Erythroblast (primary cell): ENCODE measurements around the gene HSF4.

Experiments used
- GATA1 ChIP-seq: IDR thresholded peaks from 2 replicates; pipeline ENCODE4 v1.6.1; 2011; ENCODE audit warnings: low read depth, mild to moderate bottlenecking, control low read depth, low read length, moderate library complexity
- POLR2A ChIP-seq: IDR thresholded peaks from 2 replicates; pipeline ENCODE4 v1.6.1; 2011; ENCODE audit warnings: mild to moderate bottlenecking, low read length

DNA sequence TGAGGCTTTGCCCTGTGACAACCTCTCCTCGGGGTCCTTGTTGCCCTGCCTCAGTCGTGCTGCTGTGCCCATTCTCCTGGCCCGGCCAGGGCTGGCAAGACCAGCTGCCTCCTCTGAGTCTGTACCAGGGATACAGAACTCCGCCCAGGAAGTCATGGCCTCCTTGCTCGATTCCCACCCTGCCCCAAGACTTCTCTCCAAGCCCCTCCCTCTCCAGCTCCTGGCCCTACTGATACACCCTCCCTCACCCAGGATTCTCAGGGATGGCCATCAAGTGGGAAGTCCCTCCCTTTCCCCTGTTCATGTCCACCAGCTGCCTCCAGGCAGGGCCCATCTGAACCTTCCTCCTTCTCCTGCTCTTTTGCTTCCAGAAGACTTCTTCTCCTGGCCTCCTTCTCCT, 51.2 kb downstream of the HSF4 start:
- TF ChIP-seq POLR2A (no peak), GATA1 (no peak)
